Measurements from ENCODE around the gene CDY1B.
"Not testable (repeated sequence)": the region's sequence is repeated elsewhere in the genome, so short reads cannot be mapped to it uniquely, and the experiment has no call there.

CDY1B gene

DNA sequence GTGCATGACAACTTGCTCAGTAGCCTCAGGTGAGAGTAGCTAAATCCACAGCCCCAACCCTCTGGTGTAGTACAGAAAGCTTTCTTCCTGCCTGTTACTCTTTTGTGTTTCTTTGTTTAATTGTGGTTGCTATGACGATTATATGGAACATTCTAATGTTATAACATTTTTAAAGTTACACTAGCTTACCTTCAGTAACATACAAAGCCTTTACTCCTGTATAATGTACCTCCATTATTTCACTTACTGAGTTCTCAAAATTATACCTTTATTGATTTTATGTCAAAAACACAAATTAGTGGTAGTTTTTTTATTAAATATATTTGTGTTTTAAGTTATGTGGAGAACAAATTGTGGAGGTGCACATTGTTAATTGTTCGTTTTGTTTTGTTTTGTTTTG lies at the start of gene CDY1B:
CDY1B (minus strand) TSS at position 101 of the 400 bp plus-strand sequence. CDS start 331 bp downstream, outside the sequence.
- DNase-seq, H3K27me3 Mint-ChIP-seq, H3K4me1 Mint-ChIP-seq, H3K36me3 Mint-ChIP-seq, H3K4me3 Mint-ChIP-seq, CTCF ChIA-PET, H3K9me3 Mint-ChIP-seq, H3K27ac Mint-ChIP-seq: not testable (repeated sequence)

DNA sequence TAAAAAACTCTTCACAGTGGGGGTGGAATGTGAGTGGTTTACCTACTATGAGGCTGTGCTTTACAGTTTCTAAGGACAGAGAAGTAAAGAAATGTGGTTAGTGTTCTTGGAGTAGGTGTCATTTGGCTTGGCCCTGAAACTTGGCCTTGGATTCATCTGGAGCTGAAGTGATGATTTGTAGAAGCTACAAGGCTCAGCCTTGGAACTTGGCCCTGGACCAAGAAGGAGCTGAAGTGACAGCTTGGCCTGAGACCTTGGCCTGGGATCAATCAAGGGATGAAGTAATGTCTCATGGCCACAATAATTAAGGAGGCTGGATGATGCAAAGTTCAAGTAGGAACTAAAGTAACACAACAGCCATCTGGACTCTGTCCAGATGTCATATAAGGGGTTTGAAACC lies 1.7 kb upstream of the CDY1B start:
- H3K27ac Mint-ChIP-seq, H3K9me3 Mint-ChIP-seq, CTCF ChIA-PET: not testable (repeated sequence)

DNA sequence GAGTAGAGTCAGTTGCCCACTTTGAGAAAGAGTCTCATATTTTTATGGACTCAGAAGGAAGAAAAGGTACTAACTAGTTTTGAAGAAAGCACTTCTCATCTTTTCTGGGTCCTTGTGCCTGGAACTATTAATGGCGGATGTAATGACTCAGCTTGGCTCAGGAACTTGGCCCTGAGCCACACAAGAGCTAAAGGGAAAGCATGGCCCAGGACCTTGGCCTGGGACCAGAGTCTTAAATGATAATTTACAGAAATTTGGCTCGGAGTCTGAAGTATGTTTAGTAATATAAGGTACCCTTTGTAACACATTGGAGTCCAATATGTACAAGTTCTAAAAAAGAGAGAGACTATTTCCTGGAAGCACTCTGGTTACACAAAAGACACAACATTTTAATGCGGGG lies 4.6 kb downstream of the CDY1B start:
- H3K4me1 Mint-ChIP-seq, CTCF ChIA-PET, H3K4me3 Mint-ChIP-seq, DNase-seq, H3K36me3 Mint-ChIP-seq, H3K27me3 Mint-ChIP-seq, H3K27ac Mint-ChIP-seq, H3K9me3 Mint-ChIP-seq: not testable (repeated sequence)

More for the DNA sequence above, 1.7 kb upstream of the CDY1B start:
- DNase-seq, H3K27me3 Mint-ChIP-seq, H3K4me1 Mint-ChIP-seq, H3K36me3 Mint-ChIP-seq, H3K4me3 Mint-ChIP-seq: not testable (repeated sequence)

- H3K36me3 Mint-ChIP-seq, H3K4me3 Mint-ChIP-seq, H3K4me1 Mint-ChIP-seq, CTCF ChIA-PET, H3K9me3 Mint-ChIP-seq, H3K27ac Mint-ChIP-seq, H3K27me3 Mint-ChIP-seq, DNase-seq: not testable (repeated sequence)
Observed at GRCh38 chrY:24039008-24039718, 8.7 kb downstream of the CDY1B start.

- DNase-seq, H3K4me1 Mint-ChIP-seq, H3K9me3 Mint-ChIP-seq, H3K27me3 Mint-ChIP-seq, CTCF ChIA-PET, H3K36me3 Mint-ChIP-seq, H3K4me3 Mint-ChIP-seq, H3K27ac Mint-ChIP-seq: not testable (repeated sequence)
Observed at GRCh38 chrY:24026212-24027103, 21.4 kb downstream of the CDY1B start.

All from activated naive CD4-positive, alpha-beta T cell treated with anti-CD3 and anti-CD28 coated beads, Interleukin-2, amount 10 ng/mL, durations not matched to agents 7 days and 5 days (primary cell).